Activated CD8-positive, alpha-beta memory T cell treated with anti-CD3 and anti-CD28 coated beads for 48 hours (primary cell): ENCODE results near the gene SNED1.

Experiments
- DNase-seq, 3 experiments: peaks; one replicate each; pipeline ENCODE4 v3.0.0-alpha.2; 2020; ENCODE audit warnings: low read depth in 2 of 3, low spot score in 2 of 3

Gene SNED1

DNA sequence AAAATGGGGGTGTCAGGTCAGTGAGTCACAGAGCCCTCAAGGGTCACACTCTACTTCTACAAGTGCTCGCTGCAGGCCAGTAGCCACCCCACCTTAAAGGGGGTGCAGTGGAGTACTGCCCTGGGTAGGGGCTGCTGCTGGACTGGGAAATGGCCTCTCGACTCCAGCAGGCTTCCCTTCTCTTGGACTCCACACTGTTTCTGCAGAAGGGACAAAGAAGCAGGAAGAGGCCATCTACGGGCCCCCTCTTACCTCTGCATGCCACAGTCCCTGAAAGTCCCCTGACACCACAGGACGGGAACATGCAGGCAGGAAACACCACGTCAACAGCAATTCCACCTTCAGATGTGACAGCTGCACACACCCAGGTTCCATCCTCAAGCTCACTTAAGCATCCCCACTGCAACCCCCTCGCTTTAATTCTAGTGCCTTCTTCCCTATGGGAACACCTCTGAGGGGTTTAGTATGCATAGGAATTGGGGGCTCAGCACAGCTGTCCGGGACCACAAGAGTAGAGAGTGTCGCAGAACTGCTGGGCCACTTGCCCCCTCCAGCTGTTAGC lies 22.3 kb downstream of the SNED1 start:
- no peak for DNase-seq

DNA sequence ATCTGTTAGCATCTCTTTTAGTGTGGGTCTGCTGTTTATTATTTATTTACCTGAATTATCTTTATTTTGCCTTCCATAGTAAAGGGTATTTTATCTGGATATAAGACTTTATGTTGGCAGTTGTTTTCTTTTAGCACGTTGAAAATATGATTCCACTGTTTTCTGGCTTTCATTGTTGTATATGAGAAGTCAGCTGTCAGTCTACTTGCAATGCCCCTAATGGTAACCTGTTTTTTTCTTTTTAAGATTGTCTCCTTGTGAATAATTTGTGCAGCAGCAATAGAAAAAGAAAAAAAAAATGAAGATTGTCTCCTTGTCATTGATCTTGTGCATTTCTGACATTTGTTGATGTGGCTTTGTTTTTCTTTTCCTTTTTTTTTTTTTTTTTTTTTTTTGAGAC lies 27.2 kb downstream of the SNED1 start:
- DNase-seq = no peak

DNA sequence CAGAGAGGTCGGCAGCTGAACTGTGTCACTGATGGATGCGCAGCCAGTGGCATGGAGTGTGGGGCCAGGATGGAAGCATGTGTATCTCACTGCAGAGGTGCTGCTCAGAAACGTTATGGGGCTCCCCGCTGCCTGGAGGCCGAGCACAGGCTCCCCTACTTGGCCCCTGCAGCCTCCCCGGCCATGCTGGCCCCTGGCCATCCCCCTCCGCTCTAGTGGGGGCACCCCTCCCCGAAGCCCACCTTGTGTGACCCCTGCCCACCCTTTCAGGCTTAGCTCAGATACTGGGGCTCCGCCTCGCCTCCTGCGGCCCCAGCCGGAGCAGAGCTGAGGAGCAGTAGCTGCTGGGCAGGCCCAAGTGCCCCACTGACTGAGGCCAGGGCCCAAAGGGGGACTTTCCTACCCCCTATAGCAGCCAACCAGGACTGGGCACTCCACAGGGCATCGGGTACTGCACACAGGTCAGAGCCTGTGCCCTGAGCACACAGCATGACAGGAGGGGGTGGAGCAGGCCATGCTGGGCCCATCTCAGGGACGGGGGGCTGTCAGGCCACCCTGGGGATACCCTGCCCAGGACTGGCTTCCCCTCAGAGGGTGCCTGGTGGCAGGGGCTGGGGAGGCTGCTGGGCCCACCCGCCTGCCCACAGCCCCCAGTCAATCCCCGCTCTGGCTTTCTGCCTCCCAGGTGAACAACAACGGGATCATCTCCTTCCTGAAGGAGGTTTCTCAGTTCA lies 31.3 kb downstream of the SNED1 start:
- DNase-seq = no peak

DNA sequence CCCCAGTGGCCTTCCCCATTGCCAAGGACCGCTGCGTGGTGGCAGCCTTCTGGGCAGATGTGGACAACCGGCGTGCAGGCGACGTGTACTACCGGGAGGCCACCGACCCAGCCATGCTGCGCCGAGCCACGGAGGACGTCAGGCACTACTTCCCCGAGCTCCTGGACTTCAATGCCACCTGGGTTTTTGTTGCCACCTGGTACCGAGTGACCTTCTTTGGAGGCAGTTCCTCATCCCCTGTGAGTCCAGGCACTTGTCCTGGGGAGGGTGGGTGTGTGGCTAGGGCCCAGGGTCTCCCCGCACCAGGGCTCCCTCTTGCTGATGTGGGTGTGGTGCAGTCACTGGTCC lies 31.9 kb downstream of the SNED1 start:
- DNase-seq = no peak

DNA sequence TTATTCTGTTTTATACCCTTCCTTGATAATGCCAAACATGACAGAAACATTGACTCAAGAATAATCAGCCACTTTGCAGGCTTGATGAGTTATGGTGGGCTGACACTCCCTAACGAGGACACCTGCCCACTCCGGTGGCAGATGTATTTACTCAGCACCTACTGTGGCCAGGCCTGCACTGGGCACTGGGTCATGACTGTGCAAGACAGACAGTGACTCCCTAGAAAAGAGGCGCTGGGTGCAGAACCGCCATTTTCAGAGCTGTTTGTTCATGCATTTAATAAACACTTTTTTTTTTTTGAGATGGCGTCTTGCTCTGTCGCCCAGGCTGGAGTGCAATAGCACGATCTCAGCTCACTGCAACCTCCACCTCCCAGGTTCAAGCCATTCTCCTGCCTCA lies 32.5 kb downstream of the SNED1 start:
- DNase-seq = no peak

DNA sequence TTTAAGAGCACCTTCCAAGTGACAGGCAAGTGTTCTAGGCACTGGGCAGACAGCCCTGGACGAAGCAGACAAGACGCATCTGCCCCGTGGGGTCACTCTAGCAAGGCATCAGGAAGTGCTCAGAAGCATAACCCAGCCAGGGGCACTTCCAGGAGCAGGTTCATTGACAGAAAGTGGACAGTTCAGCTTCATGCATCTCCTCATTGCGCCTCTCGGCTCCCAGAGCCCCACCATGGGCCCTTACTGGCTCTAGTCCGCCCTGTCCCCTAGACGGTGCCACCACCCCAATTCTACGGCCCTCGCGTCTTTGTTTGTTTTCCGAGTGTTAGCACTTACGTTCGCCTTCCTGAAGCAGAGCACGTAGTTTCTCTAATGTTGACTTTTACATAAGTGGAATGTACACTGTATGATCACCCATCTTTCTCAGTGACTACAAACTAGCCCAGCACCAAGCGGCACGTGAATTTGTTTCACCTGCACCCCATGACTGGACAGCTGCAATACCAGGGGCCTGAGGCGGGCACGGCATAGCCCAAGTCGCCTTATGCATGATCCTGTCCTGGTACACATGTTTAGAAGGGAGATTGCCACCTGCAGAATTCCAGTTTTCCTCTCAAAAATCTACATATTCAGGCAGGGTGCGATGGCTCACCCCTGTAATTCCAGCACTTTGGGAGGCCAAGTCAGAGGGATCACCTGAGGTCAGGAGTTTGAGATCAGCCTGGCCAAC lies 33.2 kb downstream of the SNED1 start:
- no peak for DNase-seq

DNA sequence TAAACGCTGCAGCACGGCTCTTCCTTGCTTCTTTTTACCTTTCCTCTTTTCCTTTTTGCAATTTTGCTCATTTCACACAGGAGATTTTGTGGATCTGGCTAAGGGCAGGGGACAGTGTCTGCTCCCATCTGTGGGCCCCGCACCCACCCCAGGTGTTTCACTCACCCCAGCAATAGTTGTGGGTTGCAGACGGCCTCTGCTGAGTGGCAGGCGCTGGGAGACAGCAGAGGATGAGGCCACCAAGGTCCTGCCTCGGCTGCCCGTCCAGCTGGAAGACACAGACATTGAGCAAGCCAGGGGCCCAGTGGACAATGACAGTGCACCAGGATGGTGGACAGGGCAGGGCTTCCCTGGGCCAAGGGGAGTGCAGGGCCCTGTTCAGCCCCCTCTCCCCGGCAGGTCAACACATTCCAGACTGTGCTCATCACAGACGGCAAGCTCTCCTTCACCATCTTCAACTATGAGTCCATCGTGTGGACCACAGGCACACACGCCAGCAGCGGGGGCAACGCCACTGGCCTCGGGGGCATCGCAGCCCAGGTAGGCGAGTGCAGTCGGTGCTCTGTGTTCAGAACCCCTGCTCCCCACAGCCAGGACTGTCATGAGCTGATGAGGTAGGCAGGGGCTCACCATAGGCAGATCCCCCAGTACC lies 35.0 kb downstream of the SNED1 start:
- no peak for DNase-seq

DNA sequence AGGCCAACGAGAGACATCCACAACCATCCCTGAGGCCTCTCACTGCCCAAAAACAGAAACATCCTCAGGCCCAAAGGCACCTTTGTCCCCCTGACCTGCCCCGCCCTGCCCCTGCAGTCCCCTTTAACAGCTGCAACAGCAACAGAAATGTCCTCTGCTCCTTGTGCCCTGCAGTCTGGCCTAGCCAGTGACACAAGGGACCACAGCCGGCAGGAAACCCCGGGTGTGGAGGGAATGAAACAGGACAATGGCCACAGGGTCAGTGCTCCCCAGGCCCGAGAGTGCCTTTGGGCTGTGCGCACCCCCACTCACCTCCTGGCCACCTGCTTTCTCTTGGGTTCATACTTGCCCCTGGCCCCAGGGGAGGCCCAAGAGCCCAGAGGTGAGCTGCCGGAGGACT lies 35.6 kb downstream of the SNED1 start:
- DNase-seq = no peak

DNA sequence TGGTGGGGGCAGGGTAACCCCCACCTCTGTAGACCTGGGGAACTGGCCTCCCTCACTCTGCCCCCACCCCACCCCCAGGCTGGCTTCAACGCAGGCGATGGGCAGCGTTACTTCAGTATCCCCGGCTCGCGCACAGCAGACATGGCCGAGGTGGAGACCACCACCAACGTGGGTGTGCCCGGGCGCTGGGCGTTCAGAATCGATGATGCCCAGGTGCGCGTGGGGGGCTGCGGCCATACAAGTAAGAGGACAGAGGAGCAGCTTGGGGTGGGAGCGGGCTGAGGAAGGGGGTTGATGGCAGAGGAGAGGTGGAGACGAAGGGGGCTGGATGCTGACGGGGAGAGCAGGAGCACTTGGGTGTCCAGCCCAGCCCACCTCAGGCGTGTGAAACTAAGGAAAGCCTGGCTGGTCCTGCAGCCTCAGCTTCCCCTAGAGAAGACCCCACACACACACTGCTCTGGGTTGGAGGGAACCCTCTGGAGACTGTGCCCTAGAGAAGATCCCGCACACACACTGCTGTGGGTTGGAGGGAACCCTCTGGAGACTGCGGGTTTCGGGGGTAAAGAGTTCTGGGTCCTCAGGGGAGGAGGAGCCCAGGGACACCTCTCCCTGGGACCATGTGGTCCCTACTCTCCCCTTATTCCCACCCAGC lies 36.2 kb downstream of the SNED1 start:
- DNase-seq = no peak

DNA sequence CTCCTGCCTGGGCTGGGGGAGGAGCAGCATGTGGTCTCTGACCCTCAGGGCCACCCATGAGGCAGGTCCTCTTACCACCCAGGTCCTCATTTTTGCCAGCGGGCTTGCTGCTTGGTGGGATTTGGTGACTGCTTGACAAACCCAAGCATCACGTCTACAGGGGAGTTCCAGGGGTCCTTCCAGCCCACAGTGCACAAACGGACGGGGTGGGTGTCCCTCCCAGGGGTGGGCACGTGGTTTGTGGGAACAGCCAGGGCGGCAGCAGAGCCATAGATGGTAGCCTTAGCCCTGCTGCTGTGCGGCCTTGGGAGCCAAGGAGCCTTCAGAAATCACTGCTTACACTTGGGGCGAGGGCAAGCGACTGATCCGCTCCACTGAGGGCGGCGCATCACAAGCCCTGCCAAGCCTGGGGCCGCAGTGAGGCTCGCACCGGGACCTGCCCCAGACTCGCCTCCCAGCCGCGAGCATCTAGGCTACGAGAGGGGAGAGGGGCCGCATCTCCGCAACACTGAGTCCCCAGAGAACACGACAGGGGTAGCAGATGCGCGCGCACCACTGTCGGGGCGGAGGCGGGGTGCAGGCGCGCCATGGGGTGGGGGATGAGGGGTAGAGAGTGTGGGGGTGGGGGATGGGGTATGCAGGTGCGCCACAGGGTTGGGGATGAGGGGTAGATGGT lies 36.9 kb downstream of the SNED1 start:
- no peak for DNase-seq

DNA sequence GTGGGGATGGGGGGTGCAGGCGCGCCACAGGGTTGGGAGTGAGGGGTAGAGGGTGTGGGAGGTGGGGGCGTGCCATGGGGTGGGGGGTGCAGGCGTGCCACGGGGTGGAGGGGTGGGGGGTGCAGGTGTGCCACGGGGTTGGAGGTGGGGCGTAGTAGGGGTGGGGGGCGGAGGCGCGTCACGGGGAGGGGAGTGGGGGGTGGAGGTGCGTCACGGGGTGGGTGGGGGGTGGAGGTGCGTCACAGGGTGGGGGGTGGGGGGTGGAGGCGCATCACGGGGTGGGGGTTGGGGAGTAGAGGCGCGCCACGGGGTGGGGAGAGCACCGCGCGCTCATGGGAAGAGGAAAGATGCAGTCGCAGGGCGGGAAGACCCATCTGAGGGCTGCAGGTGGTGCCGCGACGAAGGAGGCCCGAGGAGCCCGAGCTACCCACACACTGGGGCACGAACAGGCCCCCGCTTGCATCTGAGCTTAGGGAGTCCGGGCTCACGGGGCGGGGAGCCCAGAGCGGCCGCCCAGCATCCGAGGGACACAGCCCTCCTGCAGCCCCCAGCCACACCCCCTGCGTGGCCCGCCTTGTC lies 37.5 kb downstream of the SNED1 start:
- no peak for DNase-seq

DNA sequence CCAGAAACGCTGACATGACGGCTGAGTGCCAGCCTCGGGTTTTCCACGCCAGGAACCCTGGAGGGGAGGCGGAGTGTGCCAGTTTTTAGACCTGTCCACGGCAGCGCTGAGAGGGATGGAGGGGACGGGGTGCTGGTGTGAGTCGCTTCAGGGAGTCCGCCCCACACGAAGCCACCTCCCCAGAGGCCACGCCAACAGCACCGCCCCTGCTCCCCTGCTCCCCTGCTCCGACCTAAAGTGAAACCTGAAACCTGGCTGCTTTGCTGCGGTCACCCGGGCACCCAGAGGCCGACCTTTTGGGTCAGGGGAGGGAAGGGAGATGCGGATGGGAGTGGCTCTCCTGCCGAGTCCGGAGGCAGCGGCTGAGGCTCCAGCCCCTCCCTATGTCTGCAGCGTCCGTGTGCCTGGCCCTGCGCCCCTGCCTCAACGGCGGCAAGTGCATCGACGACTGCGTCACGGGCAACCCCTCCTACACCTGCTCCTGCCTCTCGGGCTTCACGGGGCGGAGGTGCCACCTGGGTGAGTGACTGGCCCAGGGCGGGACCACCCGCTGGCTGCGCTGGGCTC lies 38.1 kb downstream of the SNED1 start:
- peak in 1 of 3 experiments; percentile 40 for DNase-seq

DNA sequence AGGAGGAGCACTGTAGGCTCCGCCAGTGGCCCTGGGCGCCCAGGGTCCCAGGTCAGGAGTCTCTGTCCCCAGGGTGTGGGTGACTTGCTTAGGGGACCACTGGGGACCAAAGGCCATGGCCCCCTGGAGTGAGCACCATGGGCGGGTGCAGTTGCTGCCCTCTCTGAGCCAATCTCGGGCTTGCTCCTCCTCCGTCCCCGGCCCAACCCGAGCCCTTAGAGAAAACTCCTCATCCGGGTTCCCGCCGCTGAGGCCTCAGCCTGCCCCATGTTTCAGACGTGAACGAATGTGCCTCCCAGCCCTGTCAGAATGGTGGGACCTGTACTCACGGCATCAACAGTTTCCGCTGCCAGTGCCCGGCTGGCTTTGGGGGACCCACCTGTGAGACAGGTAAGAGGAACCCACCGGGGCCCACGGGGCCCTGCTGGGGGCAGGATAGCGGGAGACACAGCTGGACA lies 38.6 kb downstream of the SNED1 start:
- no peak for DNase-seq

DNA sequence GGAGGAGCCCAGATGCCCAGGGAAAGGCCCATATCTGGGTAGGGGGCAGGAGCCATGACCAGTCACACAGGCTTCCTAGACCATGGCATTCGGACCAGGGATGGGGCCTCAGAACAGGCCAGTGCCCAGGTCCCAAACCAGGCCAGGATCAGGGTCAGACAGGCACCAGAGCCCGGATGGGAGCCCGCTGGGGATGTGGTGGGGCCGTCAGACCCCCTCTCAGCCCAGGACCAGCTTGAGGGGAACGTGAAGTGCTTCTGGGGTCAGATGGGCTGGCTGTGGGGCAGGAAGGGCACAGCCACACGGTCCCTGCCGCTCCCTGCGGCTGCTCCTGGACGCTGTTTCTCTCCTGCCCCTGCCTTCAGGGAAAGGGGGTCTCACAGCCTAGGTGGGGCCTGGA lies 39.1 kb downstream of the SNED1 start:
- DNase-seq = no peak

DNA sequence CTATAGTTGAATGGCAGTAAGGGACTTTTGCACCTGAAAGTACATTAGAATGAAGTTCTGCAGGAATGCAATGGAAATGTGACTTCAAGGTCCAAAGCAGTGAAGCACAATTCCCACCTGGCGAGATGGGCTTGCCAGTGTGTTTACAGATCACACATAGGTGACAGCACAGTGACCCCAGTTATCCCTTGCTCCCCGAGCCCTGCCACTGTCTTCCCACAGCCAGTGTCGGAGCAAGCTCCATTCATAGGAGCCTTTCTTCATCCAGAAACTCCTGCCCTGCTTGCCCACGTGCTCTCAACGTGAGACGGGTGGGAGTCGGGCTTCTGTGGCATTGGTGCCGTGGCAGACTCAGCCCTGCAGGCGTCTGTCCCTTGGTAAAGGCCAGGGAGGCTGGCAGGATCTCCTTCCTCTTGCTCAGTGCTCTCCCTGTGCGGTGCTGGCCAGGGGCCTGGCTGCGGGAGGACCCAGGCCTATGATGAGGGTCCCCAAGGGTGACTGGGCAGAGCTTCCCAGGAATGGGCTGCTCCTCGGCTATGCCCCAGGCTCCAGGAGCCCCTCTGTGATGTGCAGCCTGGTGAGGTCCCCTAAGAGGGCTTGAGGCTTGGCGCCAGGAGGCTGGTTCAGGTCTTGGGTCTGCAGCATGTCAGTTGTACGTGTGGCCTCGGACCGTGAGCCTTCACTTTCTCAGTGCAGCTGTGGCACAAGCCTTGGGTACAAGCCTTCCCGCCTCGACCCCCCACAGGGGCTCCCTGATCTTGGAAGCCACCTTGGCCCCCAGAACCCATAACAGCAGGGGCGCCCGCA lies 40.2 kb downstream of the SNED1 start:
- no peak for DNase-seq

DNA sequence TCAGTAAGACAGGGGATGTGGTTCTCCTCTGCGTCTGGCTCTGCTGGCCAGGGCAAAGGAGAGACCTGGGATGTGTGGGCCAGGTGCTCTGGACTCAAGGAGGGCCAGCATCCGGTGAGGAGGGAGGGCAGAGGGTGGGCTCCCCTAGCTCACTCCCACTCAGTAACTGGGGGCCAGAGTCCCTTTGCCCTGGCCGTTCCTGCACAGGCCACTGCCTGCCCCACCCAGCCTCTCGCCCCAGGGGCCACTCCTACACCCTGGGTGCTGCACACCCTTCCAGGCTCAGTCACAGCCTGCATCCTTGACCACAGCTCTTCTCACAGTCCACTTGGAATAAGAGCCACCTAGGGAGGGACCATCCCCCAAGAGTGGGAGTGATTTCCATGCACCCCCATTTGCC lies 41.0 kb downstream of the SNED1 start:
- DNase-seq = no peak

DNA sequence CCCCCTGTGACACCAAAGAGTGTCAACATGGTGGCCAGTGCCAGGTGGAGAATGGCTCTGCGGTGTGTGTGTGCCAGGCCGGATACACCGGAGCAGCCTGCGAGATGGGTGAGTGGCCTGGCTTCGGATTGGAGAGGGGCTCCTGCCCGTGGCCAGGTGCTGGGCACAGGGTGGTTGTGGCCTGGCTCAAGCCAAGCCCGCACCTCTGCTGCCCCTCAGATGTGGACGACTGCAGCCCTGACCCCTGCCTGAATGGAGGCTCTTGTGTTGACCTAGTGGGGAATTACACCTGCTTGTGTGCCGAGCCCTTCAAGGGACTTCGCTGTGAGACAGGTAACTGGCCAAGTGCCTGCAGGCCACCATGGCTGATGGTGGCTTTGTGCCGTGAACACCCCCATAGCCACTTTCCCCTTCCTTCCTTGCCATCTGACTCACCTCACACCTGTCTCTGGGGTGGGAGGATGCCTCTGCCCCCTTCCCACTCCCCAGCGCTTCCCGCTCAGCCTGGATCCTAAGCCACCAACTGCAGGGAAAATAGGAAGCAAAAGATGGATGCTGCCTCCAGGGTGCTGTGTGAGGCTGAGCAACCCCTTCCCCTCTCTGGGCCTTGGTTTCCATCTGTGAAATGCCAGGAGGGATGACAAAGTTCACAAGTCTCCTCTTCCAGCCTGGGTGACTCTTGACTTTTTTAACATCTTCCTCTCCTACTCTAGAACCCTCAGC lies 41.8 kb downstream of the SNED1 start:
- DNase-seq = no peak

DNA sequence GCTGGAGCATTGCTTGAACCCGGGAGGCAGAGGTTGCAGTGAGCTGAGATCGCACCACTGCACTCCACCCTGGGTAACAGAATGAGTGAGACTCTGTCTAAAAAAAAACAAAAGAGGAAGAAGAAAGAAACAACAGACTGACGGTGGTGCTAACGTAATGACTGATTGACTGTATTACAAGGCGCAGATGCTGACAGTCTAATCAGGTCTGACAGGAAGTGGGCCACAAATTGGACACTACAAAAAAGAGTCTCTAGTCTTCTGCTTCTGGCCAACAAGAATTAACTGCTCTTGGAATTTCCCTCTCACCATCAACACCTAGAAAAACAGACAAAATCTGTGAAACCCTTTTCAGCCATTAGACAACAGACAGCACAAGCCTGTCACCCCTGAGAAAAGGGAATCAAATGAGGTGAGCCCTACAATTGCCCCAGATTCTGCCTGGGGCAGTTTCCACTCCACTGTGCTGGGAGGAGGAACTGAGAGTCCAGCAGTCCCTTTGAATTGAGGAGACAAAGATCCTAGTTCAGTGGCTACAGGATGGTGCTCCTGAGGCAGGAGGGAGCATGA lies 43.3 kb downstream of the SNED1 start:
- no peak for DNase-seq
